ENCODE measurements around the gene SLC25A43. TPM values are rescaled to one million over a fixed set of nuclear protein-coding genes. Genes with fewer than 3 reads are reported as not detected.

The SLC25A43 gene
- total and polyA plus RNA-seq, 9 of the 15 experiments (the other 6 are each of a cell fraction or from before 2014, with no cell fraction given): 1.3 to 8.4 (median 4.0) TPM

GRCh38 chrX:119467842-119468550 is 68.9 kb downstream of the SLC25A43 start, which contains the start of gene SLC25A5 (continued):
- TF ChIP-seq ZNF407 (IDR thresholded peaks at IDR 0.05; ENCODE audit: low read depth) (no peak), NR2F6 (CRISPR knock-in tag; IDR thresholded peaks at IDR 0.05) (no peak), ZBTB43 (CRISPR knock-in tag; IDR thresholded peaks at IDR 0.05) (no peak), SUPT5H (IDR thresholded peaks at IDR 0.05) (peak; percentile 99), ZNF239 (CRISPR knock-in tag; IDR thresholded peaks at IDR 0.05) (no peak), STAT6 (CRISPR knock-in tag; IDR thresholded peaks at IDR 0.05) (no peak), TCF3 (CRISPR knock-in tag; IDR thresholded peaks at IDR 0.05) (peak; percentile 34; the same call in 1 of the 2 replicates), ZBTB49 (CRISPR knock-in tag; IDR thresholded peaks at IDR 0.05; ENCODE audit: borderline replicate concordance) (no peak), MITF (IDR thresholded peaks at IDR 0.05) (0 out of 2 replicates have a peak, but pooled peaks have one; percentile 38), BRCA1 (IDR thresholded peaks at IDR 0.05) (no peak), BRCA1 (CRISPR knock-in tag; IDR thresholded peaks at IDR 0.05) (no peak), NBN (IDR thresholded peaks at IDR 0.05; ENCODE audit: low read depth) (no peak)
